GOT3 (cell line): Measurements from ENCODE around the gene RPL3.
A peak's percentile ranks its signal among the peaks of the same experiment; 100 is the strongest.
"Not testable (repeated sequence)": the region's sequence is repeated elsewhere in the genome, so short reads cannot be mapped to it uniquely, and the experiment has no call there.

Experiments
- DNase-seq: peaks from one replicate; lab custom pipeline; 2025; ENCODE audit warnings: mixed read lengths; lab: John Stamatoyannopoulos, UW

Gene RPL3

GRCh38 chr22:39319284-39320022 is at the start of gene RPL3:
TSS of gene RPL3 (minus strand) at chr22:39319623. CDS start at chr22:39319597, 26 bp downstream.
- peak; percentile 87 for DNase-seq

GRCh38 chr22:39369186-39369585 is 49.8 kb upstream of the RPL3 start:
- DNase-seq, result no peak

GRCh38 chr22:39368461-39368911 is 49.1 kb upstream of the RPL3 start:
- DNase-seq, result no peak

- no peak for DNase-seq
Measured at GRCh38 chr22:39367035-39367434, 47.6 kb upstream of the RPL3 start.

GRCh38 chr22:39365492-39365780 is 46.0 kb upstream of the RPL3 start:
- DNase-seq, result no peak

- DNase-seq, result no peak
Measured at GRCh38 chr22:39364714-39365491, 45.5 kb upstream of the RPL3 start.

GRCh38 chr22:39363751-39364515 is 44.5 kb upstream of the RPL3 start:
- no peak for DNase-seq

GRCh38 chr22:39362932-39363331 is 43.5 kb upstream of the RPL3 start:
- no peak for DNase-seq

GRCh38 chr22:39362271-39362670 is 42.8 kb upstream of the RPL3 start:
- DNase-seq, result no peak

- DNase-seq, result no peak
Measured at GRCh38 chr22:39361496-39361895, 42.1 kb upstream of the RPL3 start.

GRCh38 chr22:39360674-39361413 is 41.4 kb upstream of the RPL3 start:
- no peak for DNase-seq

- no peak for DNase-seq
Measured at GRCh38 chr22:39360242-39360641, 40.8 kb upstream of the RPL3 start.

GRCh38 chr22:39359659-39360195 is 40.3 kb upstream of the RPL3 start:
- no peak for DNase-seq

GRCh38 chr22:39358197-39358596 is 38.8 kb upstream of the RPL3 start:
- not testable (repeated sequence) for DNase-seq

- not testable (repeated sequence) for DNase-seq
Measured at GRCh38 chr22:39357110-39358108, 38.0 kb upstream of the RPL3 start.

GRCh38 chr22:39356464-39356863 is 37.0 kb upstream of the RPL3 start:
- DNase-seq, result no peak

GRCh38 chr22:39355805-39356204 is 36.4 kb upstream of the RPL3 start:
- not testable (repeated sequence) for DNase-seq

- no peak for DNase-seq
Measured at GRCh38 chr22:39355080-39355479, 35.7 kb upstream of the RPL3 start.

GRCh38 chr22:39353346-39353745 is 33.9 kb upstream of the RPL3 start:
- no peak for DNase-seq

- no peak for DNase-seq
Measured at GRCh38 chr22:39352306-39352891, 33.0 kb upstream of the RPL3 start.
